ENCODE data around the gene PRR16. TPM values are rescaled to one million over a fixed set of nuclear protein-coding genes. Genes with fewer than 3 reads are reported as not detected.
"Not testable (repeated sequence)": the region's sequence is repeated elsewhere in the genome, so short reads cannot be mapped to it uniquely, and the experiment has no call there.

Gene PRR16
- total RNA-seq (2022), result 11.9 and 18.9 TPM in 2 replicates
- Bru-seq, nascent RNA, result percentile 83 among the genes with signal in this experiment
- percentile 63 among the genes with signal in this experiment for BruChase-seq, experiment 1, labeled RNA remaining after a 6-hour chase
- BruChase-seq, experiment 2, labeled RNA remaining after a 2-hour chase, result percentile 73 among the genes with signal in this experiment
- long read RNA-seq, partial matches to known transcripts, result 3 of 16 reads
- long read RNA-seq, other reads (novel, unspliced or antisense), result 13 of 16 reads

- POLR2A ChIA-PET, result interaction anchor here (0.6 to 0.7 kb wide), 2 partner anchors 177 to 1098 kb away, joined by 4 read pairs; no protein-coding TSS in a partner anchor
- DNase-seq (ENCODE audit: unreplicated experiment), result peak; percentile 79
Measured at GRCh38 chr5:120463991-120464626, at the start of gene PRR16. TSS of gene PRR16 (plus strand) at chr5:120464300.

GRCh38 chr5:120415985-120416384 is 48.1 kb upstream of the PRR16 start:
- H3K4me3 Mint-ChIP-seq (ENCODE audit: unreplicated experiment), result no peak overlapping the region
- peaks cover 7% of the 10 kb centered on the region for H3K9me3 Mint-ChIP-seq (ENCODE audit: unreplicated experiment)
- intact Hi-C loops (cut with micrococcal nuclease), result no loop called here
- no peak for DNase-seq (ENCODE audit: unreplicated experiment)
- no peak overlapping the region for H3K27ac Mint-ChIP-seq (ENCODE audit: low read depth, unreplicated experiment)
- no TSS peak for BruUV-seq (replicated peaks)
- POLR2A ChIA-PET, result interaction anchor here (1.1 kb wide), 1 partner anchor 28 kb away, joined by 4 read pairs; no protein-coding TSS in a partner anchor
- TF ChIP-seq, protein P1, sequence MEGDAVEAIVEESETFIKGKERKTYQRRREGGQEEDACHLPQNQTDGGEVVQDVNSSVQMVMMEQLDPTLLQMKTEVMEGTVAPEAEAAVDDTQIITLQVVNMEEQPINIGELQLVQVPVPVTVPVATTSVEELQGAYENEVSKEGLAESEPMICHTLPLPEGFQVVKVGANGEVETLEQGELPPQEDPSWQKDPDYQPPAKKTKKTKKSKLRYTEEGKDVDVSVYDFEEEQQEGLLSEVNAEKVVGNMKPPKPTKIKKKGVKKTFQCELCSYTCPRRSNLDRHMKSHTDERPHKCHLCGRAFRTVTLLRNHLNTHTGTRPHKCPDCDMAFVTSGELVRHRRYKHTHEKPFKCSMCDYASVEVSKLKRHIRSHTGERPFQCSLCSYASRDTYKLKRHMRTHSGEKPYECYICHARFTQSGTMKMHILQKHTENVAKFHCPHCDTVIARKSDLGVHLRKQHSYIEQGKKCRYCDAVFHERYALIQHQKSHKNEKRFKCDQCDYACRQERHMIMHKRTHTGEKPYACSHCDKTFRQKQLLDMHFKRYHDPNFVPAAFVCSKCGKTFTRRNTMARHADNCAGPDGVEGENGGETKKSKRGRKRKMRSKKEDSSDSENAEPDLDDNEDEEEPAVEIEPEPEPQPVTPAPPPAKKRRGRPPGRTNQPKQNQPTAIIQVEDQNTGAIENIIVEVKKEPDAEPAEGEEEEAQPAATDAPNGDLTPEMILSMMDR (IDR thresholded peaks at IDR 0.05; ENCODE audit: unreplicated experiment), result no peak
- CTCF ChIA-PET, result interaction anchor here (0.5 kb wide), 1 partner anchor 54 kb away, joined by 3 read pairs; no protein-coding TSS in a partner anchor
- no peaks in the 10 kb centered on the region for H3K27me3 Mint-ChIP-seq (ENCODE audit: insufficient read depth, unreplicated experiment)
- H3K4me1 Mint-ChIP-seq (ENCODE audit: insufficient read depth, unreplicated experiment), result peaks cover 6% of the 10 kb centered on the region
- no peaks in the 10 kb centered on the region for H3K36me3 Mint-ChIP-seq (ENCODE audit: insufficient read depth, unreplicated experiment)

More at GRCh38 chr5:120463991-120464626, at the start of gene PRR16:
- Mint-ChIP-seq H3K4me3 (ENCODE audit: unreplicated experiment) (peak within 1 kb of the TSS; percentile 85), H3K9me3 (ENCODE audit: unreplicated experiment) (no peaks in the 10 kb centered on the region), H3K36me3 (ENCODE audit: insufficient read depth, unreplicated experiment) (no peaks in the 10 kb centered on the region), H3K27ac (ENCODE audit: low read depth, unreplicated experiment) (peak within 1 kb of the TSS; percentile 6), H3K4me1 (ENCODE audit: insufficient read depth, unreplicated experiment) (peaks cover 39% of the 10 kb centered on the region), H3K27me3 (ENCODE audit: insufficient read depth, unreplicated experiment) (no peaks in the 10 kb centered on the region)
- intact Hi-C loops (cut with micrococcal nuclease), result loop anchor here (1.0 to 10.0 kb wide), 3 partner anchors 339 to 993 kb away; no protein-coding TSS in a partner anchor
- CTCF ChIA-PET, result interaction anchor here (0.7 to 1.3 kb wide), 5 partner anchors 10 to 408 kb away, joined by 3 to 7 read pairs (median 4); no protein-coding TSS in a partner anchor
- no TSS peak for BruUV-seq (replicated peaks)
- TF ChIP-seq, protein P1 (IDR thresholded peaks at IDR 0.05; ENCODE audit: unreplicated experiment), result no peak

DNA sequence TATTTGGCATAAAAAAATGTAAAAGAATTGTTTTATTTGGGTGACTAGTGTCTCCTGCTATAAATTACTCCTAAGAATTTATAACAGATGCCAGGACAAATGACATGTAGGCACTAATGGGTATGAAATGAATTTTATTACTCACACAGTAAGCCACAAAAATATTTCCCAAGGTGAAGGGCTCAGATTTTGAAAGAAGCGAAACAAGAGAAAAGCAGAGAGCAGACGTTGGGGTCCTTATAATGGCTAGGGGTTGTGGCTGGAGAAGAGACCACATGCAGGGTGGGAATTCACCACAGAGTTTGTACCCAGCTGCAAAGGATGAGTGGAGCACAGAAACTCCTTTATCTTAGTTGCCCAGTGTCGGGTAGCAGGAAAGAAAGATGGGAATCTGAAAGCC is 45.0 kb upstream of the PRR16 start:
- TF ChIP-seq, protein P1 (IDR thresholded peaks at IDR 0.05; ENCODE audit: unreplicated experiment), result no peak
- Mint-ChIP-seq H3K36me3 (ENCODE audit: insufficient read depth, unreplicated experiment) (no peaks in the 10 kb centered on the region), H3K4me1 (ENCODE audit: insufficient read depth, unreplicated experiment) (peaks cover 6% of the 10 kb centered on the region), H3K27ac (ENCODE audit: low read depth, unreplicated experiment) (no peak overlapping the region), H3K9me3 (ENCODE audit: unreplicated experiment) (peaks cover 10% of the 10 kb centered on the region), H3K27me3 (ENCODE audit: insufficient read depth, unreplicated experiment) (no peaks in the 10 kb centered on the region), H3K4me3 (ENCODE audit: unreplicated experiment) (no peak overlapping the region)
- CTCF ChIA-PET, result no interaction called here
- intact Hi-C loops (cut with micrococcal nuclease), result no loop called here
- BruUV-seq (replicated peaks), result no TSS peak
- DNase-seq (ENCODE audit: unreplicated experiment), result no peak
- POLR2A ChIA-PET, result interaction anchor here (0.9 kb wide), 1 partner anchor 27 kb away, joined by 3 read pairs; no protein-coding TSS in a partner anchor

GRCh38 chr5:120426633-120427275 is 37.3 kb upstream of the PRR16 start:
- H3K27ac Mint-ChIP-seq (ENCODE audit: low read depth, unreplicated experiment); DNase-seq (ENCODE audit: unreplicated experiment); H3K4me1 Mint-ChIP-seq (ENCODE audit: insufficient read depth, unreplicated experiment); intact Hi-C loops (cut with micrococcal nuclease); H3K27me3 Mint-ChIP-seq (ENCODE audit: insufficient read depth, unreplicated experiment); H3K36me3 Mint-ChIP-seq (ENCODE audit: insufficient read depth, unreplicated experiment); H3K4me3 Mint-ChIP-seq (ENCODE audit: unreplicated experiment); BruUV-seq (replicated peaks); POLR2A ChIA-PET: not testable (repeated sequence)
- H3K9me3 Mint-ChIP-seq (ENCODE audit: unreplicated experiment), result peaks cover 43% of the 10 kb centered on the region
- CTCF ChIA-PET, result interaction anchor here (0.7 kb wide), 1 partner anchor 55 kb away, joined by 4 read pairs; no protein-coding TSS in a partner anchor

All from MCF 10A (cell line).